Left hindlimb (tissue), 1 donor: Measurements from ENCODE around the gene NPW.

ENCODE experiments used
- DNase-seq: peaks from one replicate; pipeline ENCODE4 v3.0.0-alpha.2; 2018

The NPW gene

GRCh38 chr16:2037115-2037514, 17.5 kb downstream of the NPW start:
- DNase-seq, result peak; percentile 45

- DNase-seq, result peak; percentile 45
Observed at GRCh38 chr16:2037647-2038381, 18.2 kb downstream of the NPW start.

- peak; percentile 80 for DNase-seq
Observed at GRCh38 chr16:2038382-2039231, 19.0 kb downstream of the NPW start.

GRCh38 chr16:2039274-2040031, 19.9 kb downstream of the NPW start:
- DNase-seq, result peak; percentile 89

GRCh38 chr16:2040041-2040786, 20.6 kb downstream of the NPW start:
- DNase-seq, result no peak

- peak; percentile 69 for DNase-seq
Observed at GRCh38 chr16:2040787-2041522, 21.4 kb downstream of the NPW start.

- no peak for DNase-seq
Observed at GRCh38 chr16:2042171-2042985, 22.8 kb downstream of the NPW start.

- no peak for DNase-seq
Observed at GRCh38 chr16:2042986-2043666, 23.5 kb downstream of the NPW start.

GRCh38 chr16:2043667-2044451, 24.3 kb downstream of the NPW start:
- no peak for DNase-seq

- DNase-seq, result no peak
Observed at GRCh38 chr16:2044541-2044940, 25.0 kb downstream of the NPW start.

GRCh38 chr16:2045965-2046892, 26.6 kb downstream of the NPW start:
- DNase-seq, result no peak

- no peak for DNase-seq
Observed at GRCh38 chr16:2046893-2047329, 27.3 kb downstream of the NPW start.

- peak; percentile 98 for DNase-seq
Observed at GRCh38 chr16:2047330-2048115, 27.9 kb downstream of the NPW start, which contains the start of the genes NTHL1 and TSC2. NTHL1 (minus strand) TSS chr16:2047834; CDS start chr16:2047823, 11 bp downstream. TSC2 (plus strand) TSS chr16:2047985; CDS start chr16:2048616, 631 bp downstream.

GRCh38 chr16:2048116-2048543, 28.5 kb downstream of the NPW start:
- no peak for DNase-seq

GRCh38 chr16:2053211-2053610, 33.6 kb downstream of the NPW start:
- no peak for DNase-seq

- DNase-seq, result no peak
Observed at GRCh38 chr16:2053897-2054296, 34.3 kb downstream of the NPW start.
